Activated CD4-positive, CD25-positive, alpha-beta regulatory T cell treated with anti-CD3 and anti-CD28 coated beads, Interleukin-2, amount 50 U/mL, for 16 hours (primary cell): ENCODE results near the gene AP2A2.

ENCODE experiments used
- DNase-seq: peaks from one replicate; pipeline ENCODE4 v3.0.0-alpha.2; 2020; ENCODE audit warnings: low read depth, low spot score

AP2A2 gene

DNA sequence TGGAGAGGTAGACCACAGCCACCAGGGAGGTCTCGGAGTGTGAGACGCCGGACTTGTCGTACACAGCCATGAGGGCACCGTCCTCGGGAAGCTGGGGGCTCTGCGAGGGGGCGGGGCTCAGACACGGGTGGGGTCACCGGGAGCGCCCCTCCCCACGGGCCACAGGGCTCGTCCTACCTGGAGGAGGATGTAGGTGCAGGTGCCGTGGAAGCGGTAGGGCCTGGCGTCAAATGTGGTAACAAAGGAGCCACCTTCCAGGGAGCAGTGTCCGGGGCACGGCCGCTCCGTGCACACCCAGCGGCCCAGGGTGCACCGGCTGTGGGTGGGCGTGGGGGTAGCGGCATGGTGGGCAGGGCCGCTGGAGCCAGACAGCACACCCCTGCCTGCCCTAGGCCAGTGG lies 103.4 kb downstream of the AP2A2 start:
- no peak for DNase-seq

DNA sequence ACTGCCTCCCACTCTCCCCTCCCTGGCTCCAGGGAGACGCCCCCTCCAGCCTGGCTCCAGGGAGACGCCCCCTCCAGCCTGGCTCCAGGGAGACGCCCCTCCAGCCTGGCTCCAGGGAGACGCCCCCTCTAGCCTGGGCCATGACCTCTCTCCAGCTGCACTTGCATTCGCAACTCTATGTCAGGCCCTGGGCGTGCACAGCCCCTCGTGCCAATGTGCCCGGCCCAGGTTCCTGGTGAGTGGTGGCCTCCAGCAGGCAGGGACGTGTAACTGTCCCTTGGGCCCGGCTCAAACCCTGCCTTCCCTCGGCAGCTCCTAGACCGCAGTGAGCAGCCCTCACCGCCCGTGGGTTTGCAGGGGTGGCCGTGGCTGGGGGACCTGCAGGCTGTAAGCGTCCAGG lies 104.0 kb downstream of the AP2A2 start:
- DNase-seq: no peak

DNA sequence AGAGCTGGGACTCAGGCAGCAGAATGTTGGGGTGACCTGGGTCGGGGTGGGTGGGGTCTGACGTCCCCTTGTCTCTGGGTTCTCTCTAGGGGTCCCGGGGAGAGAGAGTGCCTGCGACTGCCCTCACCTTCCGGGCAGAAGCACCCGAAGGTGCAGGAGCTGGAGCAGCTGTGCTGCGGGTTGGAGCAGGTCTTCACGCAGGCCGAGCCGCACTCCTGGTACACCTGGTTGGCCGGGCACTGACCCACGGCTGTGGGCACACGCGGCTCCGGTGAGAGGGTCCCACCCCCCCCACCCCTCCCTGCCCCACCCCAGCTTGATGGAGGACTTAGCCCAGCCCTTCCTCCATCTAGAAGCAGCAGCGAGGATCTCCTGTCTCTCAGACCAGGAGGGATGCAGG lies 104.4 kb downstream of the AP2A2 start:
- no peak for DNase-seq

DNA sequence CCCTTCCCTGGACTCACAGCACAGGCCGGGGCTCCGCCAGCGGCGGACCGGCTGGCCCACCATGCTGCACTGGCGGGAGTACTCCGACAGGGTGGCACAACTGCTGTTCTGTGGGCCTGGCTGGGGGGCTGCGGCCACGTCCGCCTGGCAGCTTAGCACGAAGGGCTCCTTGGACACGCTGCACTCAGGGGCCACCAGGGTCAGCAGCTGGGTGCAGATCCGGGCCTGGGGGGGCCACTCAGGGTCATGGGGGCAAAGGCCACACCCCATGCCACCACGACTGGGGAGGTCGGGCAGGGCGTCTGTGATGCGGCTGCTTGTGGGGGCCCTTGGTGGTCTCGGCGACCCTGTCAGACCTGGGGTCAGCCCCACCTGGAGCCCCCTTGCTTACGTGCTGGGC lies 104.9 kb downstream of the AP2A2 start:
- no peak for DNase-seq

DNA sequence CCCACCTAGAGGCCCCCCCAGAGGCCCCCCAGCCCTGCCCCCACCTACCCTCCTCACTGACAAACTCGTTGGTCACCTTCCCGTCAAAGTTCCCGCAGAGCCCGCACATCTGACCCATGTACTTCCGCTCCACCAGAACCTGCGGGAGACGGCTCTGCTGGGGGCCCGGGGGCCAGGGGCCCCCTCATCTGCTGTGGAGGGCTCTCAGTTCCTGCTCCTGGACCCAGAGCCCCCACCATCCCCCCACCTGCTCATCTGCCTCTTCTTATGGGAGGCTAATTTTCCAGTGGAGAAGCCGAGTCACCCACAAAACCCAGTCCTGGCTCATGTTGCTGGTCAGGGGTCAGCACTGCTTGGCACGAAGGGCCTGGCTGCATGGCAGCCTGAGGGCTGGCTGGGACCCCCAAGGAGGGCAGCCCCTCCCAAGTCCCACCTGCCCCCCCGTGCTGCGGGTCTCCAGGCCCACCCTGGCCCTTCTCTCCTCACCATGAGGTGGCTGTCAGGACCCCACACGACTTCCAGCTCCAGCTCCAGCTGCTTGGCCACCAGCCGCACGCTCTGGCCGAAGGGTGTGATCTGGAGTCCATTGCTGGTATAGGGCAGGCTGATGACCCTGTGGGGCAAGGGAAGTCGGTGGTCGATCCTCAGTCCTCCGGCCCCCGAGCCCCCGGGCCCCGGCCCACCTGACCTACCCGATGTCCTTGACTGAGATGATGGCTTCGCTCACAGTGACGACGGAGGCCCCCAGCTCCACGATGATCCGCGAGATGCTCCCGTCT lies 105.6 kb downstream of the AP2A2 start:
- no peak for DNase-seq

DNA sequence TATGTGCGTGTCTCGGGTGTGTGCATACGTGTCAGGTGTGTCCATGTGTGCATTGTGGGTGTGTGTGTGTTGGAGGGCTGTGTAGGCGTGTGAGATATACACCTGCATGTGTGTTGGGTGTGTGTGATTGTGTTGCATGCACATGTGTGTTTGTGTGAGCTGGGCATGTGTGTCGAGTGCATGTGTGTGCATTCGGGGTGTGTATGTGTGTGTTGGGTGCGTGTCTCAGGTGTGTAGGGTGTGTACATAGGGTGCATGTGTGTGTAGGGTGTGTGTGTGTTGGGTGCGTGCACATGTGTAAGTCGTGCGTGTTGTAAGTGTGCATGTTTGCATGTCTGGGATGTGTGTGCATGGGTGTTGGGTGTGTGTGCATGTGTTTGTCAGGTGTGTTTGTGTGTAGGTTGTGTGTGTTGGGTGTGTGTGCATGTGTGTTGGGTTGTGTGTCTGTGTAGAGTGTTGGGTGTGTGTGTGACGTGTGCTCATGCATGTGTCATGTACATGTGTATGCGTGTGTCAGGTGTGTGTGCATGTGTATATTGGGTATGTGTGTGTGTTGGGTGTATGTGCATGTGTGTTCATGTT lies 106.7 kb downstream of the AP2A2 start:
- DNase-seq: no peak

DNA sequence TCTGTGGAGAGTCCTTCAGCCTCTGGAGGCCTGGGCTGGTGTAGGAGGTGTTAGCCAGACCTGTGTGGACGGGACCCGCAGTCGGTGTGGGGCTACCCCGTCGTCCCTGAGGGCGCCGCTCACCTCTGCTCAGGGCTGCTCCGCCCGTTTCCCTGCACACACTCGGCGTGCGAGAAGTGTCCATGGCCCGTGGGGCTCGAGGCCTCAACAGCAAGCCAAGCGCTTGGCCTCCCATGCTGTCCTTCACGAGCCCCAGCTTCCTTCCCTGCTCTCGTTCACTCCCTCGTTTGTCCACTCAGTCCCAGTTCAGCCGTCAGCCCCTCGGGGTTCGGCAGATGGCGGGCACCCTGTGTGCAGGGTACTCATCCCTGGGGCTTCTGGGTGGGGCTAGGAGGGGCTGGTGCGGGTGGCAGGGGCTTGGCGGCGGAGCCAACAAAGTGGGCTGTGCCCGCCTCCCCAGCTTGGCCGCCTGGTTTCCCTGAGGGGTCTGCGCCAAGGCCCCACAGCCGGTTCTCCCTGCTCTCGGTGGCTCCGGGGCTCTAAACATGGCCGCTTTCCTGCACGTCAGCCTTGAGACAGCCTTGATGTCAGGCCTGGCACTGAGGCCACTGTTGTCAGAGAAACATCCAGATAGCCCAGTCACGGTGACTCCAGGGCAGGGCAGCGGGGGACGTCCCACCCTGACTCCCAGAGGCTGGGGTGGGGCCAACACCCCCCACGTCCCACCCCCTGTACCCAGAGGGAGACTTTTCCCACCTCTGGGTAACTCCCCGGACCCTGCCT lies 107.5 kb downstream of the AP2A2 start:
- DNase-seq: no peak

DNA sequence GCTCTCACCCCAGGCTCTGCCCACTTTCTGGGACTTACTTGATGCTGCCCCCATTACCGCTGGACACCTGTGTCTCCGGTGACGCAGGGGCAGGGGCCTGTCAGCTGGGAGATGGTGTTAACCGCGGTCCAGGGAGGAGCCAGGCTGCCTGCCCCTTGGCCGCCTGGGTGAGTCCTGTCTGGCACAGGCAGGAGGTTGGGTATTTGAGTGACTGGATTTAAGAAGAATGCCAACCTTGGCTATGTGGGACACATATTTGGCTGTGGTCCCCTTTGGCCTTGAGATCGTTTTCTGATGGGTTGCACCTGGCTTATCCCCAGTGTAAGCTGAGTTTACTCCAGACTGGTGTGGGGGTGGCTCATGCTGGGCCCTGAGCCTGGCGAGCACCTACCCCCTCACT lies 108.3 kb downstream of the AP2A2 start:
- no peak for DNase-seq

DNA sequence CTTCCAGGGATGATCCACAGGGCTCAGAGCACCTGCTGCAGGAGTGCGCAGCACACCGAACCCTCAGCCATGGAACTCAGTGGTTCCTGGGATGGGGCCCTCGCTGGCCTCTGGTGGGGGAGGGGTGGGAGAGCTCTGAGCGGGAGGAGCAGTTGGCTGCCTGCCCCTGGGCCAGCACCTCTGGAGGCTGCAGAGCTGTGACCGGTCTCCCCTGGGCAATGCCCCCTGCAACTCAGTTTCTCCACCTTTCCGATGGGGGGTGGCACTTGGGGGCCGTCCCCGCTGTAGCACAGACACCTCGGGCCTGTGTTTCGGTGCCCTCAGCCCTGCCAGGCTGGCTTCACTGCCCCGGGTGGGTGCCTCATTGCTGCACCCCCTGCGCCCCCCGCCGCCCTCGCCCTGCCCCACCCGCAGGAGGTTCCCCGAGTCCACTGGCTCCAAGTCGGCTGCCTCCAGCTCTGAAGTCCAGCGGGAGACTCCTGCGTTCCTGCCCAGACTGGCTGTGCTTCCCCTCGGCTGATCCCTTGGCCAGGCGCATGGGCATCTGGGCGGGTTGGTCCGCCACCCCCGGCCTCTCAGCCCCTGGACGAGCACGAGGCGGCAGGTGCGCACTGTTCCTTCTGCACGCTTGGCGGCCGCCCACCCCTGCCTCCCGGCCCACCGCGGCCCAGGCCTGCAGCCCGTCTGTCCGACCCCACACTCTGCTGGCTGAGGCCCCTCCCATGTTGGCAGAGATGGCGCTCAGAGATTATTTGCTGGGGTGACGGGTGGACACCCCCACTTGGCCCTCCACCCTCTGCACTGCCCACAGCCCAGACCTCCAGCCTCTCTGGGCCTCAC lies 109.0 kb downstream of the AP2A2 start:
- no peak for DNase-seq

DNA sequence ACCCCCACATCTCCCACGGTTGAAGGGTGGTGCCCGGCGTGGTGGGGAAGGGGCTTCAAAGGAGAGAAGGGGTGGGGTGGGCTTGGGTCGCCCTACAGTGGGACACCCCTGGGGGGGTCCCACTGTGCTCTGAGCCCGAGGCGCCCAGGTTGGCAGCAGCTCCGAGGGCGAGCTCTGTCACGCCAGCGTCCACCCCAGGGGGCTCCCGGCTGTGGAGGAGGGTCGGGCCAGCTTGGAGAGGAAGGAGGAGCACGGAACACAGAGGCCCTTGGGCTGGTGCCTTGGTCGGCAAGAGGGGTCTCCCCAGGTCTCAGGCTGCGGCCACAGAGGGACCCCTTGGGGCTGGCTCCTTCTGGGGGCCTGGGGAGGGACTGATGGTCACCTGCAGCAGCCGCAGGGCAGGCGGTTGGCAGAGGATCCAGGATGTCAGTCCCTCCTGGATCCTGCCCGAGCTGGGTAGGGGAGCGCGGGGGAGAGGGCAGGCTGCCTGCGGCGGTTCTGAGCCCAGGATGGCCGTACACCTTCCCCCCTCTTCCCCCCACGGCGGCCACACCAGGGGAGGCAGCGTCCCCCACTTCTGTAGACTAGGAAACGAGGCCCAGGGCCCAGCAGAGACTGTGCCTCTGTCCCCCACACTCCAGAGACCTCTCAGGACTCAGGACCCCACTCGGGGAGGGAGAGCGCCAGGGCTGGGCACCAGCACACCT lies 110.1 kb downstream of the AP2A2 start:
- DNase-seq: no peak

DNA sequence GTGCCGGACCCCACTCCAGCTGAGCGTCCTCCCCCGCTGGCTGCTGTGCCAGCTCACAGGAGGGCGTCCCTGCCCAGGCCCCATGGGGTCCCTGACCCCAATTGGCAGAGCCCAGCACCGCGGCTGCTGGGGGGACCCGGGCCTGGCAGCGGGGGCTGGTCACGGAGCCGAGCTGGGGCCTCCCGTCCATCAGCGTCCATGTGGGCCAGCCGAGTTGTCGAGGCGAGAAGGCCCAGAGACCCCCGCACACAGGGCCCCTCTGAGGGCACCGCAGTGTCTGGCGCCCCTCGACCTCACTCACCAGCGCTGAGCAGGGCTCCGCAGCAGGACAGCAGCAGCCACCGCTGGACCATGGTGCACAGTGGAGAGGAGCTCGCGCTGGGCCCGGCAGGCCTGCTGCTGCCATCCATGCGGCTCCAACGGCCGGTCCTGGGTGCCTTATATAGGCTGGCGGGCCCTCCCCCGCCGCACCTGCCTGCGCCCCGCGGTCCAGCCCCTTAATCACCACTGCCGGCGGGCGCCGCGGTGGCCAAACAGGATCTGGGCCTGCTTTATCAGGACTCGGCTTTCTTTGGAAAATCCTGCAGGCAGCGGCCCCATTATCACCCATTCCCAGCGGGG lies 110.7 kb downstream of the AP2A2 start, which contains the start of gene MUC6:
Gene MUC6 (minus strand): TSS at position 416 of the 621 bp plus-strand sequence. CDS start 63 bp downstream, at position 353.
- no peak for DNase-seq

DNA sequence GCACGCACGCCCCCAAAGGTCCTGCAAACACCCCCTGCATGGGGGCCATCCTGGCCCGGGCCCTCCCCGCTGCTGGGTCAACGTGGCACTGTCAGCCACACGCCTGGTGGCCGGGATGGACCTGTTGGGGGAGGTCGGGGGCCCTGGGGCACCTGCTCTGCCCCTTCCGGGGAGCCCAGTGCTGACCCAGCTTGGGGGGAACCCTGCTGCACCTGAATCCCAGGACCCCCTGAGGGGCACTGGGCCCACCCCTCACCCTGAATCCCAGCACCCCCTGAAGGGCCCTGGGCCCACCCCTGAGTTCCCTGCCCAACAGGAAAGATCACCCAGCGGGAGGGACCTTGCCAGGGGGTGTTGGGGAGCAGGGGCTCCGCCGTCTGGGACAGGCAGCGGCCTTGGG lies 111.3 kb downstream of the AP2A2 start:
- DNase-seq: no peak

DNA sequence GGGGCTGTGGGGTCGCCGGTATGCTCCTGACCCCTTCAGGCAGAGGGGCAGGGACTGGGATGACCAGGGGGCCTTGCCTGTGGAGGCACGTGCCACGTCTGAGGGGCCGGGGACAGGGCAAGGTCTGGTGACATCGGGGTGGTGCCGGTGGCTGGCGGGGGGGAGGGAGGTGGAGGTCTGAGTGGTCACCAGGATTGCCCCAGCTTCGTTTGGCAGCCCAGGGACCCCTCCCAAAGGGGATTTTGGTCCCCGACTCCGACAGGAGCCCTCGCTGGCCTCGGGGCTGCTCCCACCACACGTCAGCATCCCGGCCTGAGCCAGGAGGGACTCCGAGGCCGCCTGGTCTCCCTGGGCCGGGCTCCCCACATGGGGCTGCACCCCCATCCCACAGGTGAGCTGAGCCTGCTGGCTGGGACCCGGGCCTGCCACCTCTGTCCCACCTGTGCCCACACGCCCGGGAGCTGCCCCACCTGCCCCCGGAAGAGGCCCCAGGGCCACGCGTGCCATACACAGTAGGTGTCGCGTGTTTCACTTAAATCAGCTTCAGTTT lies 111.9 kb downstream of the AP2A2 start:
- DNase-seq: no peak

DNA sequence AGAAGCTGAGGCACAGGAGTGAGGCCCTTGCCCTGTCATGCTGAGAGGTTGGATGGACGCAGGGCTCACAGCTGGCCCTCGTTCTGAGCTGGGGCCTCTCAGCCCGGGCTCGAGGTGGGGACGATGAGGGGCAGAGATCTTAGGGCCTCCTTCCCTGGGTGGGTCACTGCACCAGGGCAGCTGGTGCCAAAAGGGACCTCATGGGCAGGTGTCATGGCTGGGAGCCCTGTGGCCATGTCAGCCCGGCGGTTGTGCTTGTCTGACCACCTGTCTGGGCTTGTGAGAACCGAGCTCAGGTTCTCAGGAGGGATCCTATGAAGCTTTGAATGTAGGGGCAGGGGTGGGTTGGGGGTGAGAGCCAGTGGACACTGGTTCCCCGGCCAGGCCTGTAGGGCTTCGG lies 112.7 kb downstream of the AP2A2 start:
- DNase-seq: no peak

DNA sequence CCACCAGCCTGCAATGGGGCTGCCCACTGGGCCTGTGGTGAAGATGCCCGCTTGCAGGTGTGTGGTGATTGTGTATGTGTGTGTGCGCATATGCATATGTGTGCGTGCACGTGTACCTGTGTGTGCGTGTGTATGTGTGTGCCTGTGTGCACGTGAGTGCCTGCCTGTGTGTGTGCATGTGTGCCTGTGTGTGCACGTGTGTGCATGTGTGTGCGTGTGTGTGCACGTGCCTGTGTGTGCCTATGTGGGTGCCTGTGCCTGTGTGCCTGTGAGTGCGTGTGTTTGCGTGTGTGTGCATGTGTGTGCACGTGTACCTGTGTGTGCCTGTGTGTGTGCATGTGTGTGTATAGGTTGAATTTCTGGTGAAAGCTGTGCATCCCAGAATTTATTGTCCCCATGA lies 113.3 kb downstream of the AP2A2 start:
- no peak for DNase-seq

DNA sequence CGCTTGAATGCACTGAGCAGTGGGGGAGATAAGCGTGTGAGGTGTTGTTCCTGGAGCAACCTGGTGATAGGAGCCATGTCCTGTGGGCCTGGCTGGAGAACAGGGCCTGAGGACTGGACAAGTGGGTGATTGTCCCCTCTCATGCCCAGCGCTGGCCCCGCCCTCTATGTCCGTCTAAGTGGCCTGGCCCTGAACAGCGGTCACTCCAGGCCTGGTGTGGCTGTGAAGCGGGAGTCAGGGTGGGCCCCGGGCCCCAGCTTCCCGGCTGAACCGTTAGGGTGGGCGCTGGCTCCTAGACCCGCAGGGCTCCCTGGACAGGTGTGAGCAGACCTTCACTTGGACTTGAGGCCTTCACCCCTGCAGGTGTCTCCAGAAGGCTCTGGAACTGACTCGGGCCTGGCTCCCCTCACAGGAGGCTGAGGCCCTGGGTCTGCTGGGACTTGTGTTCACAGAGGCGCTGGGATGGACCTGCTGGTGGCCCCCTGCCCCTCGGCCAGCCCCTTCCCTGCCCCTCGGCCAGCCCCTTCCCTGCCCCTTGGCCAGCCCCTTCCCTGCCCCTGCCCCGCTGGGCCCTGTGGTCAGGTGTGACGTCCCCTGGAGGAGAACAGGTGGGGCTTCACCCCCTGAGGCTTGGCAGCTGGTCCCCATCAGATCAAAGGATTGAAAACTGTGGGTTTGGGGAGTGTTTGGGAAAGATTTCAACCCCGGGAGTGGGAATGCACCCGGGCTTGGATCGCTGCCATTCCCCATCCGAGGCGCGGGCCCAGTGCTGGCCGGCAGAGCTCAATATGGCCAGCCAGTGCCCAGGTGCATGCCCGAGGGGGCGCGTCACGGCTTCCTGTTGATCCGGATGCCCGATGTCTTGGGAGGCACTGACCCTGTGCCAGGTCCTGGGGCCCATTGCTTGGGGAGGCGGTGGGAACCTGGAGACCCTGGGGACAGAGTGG lies 114.1 kb downstream of the AP2A2 start:
- no peak for DNase-seq

DNA sequence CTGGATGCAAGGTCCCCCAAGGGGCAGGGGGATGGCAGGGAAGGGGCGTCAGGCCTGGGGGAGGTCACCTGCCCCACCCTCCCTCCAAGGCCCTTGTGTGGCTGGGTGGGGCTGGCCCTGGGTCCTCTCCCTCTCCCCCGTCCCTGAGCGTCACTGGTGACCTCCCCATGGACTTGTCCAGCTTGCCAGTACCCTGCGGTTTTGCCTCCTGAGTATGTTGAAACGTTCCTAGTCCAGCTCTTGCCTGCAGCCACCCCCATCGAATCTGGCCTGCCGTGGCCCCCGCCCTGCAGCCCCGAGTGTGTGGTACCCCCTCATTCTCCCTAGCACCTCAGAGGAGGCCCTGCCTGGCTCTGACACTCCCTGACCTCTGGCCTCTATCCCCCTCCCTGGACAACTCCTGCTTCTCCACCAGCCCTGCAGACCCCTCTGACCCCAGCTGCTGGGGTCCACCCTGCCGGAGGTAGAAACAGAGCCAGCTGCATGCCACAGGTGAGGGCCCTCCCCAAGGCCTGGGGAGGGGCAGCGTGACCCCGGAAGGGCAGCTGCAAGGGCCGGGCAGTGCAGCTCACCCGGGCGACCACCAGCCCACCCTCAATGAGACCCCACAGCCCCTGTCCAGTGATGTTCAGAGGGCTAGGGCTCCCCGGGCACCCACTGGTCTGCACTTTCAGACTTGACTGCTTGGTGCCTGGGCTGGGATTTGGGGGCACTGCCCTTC lies 114.9 kb downstream of the AP2A2 start:
- DNase-seq: no peak

DNA sequence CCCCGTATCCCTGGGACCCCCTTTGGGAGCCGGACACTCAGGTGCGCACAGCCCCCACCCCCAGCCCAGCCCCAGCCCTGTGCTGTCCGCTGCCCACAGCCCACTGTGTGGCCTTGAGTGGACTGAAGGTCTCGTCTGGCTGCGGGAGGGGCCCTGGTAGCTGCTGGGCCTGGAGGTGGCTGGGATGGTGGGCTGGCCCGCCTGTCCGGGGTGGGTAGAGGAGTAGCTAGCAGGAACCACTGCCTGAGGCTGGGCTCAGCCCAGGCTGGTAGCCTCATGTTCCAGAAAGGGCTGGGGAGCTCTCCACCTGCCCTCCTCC lies 115.4 kb downstream of the AP2A2 start:
- no peak for DNase-seq

DNA sequence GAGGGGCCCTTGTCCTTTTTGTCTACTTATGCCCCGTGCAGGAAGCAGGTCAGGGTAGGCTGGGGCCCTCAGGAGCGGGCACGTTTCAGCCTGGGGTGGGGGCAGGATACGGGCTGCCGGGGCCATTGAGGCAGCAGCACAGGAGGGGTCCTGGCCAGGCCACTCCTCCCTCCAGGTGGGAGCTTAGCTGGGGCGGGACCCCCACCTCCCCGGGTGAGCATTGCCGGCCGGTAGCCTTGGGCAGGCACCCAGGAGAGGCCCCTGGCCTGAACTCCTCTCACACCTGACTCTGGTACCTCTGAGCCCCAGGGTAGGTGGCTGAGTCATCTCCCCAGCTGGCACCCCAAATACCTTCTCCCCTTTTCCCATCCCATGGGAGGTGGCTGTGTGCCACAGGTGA lies 115.8 kb downstream of the AP2A2 start:
- no peak for DNase-seq
